ENCODE data around the gene BEGAIN. TPM values are rescaled to one million over a fixed set of nuclear protein-coding genes. Genes with fewer than 3 reads are reported as not detected.

The BEGAIN gene
- total RNA-seq, 1 donor from 2014 or later, result 8.6 TPM

GRCh38 chr14:100488057-100488456 is 99.2 kb downstream of the BEGAIN start:
- DNase-seq (ENCODE audit: low spot score in 2 of 2) (no peak), FAIRE-seq (no peak)

DNA sequence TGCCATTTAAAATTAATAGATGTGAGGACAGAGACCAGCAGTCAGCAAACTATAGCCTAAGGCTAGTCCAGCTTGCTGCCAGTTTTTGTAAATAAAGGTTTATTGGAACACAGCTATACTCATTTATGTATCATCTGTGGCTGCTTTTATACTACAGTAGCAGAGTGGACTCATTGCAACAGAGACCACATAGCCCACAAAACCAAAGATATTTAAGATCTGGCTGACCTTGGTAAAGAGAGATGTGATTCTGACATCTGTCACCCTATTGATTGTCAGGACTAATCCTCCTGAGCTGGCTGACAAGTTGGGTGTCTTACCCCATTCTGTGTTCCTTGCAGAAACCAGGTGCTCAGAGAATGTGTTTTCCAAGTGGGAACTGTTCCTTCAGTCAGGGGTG is 99.9 kb downstream of the BEGAIN start:
- FAIRE-seq (no peak), DNase-seq (ENCODE audit: low spot score in 2 of 2) (no peak)

Small RNA genes within 50 kb of the gene (small RNA-seq; reads per million reads assigned to genes)
- not detected for gene RN7SKP92

Other genes with a start within 250 kb of the BEGAIN start
- 15.5 TPM for gene WDR25, start 210.9 kb downstream of the BEGAIN start, total RNA-seq
- not detected for gene DLK1, start 139.5 kb upstream of the BEGAIN start, total RNA-seq
- 95.4 TPM for gene MEG3, start 238.7 kb upstream of the BEGAIN start, total RNA-seq

Data from frontal cortex (tissue), 4 donors.